Breast epithelium (tissue), 4 donors: ENCODE measurements around the gene FNIP2. TPM values are rescaled to one million over a fixed set of nuclear protein-coding genes. Genes with fewer than 3 reads are reported as not detected.

Experiments used
- DNase-seq, 2 donors: peaks; one replicate each; pipeline ENCODE4 v3.0.0-alpha.2; 2019; ENCODE audit warnings: low spot score in 2 of 2
- H3K27ac ChIP-seq, 2 donors: fragments of 200-600 bp; sonication (generic) in 1 of 2; one replicate each; pipeline ENCODE4 v1.5.1; 2016 to 2019; ENCODE audit warnings: mild to moderate bottlenecking in 1 of 2
- H3K27me3 ChIP-seq, 2 donors: fragments of 200-600 bp; sonication (generic) in 1 of 2; one replicate each; pipeline versions ENCODE4 v1.5.1 to v1.6.0; 2017 to 2019; ENCODE audit warnings: control low read depth in 1 of 2, mild to moderate bottlenecking in 1 of 2
- H3K36me3 ChIP-seq: fragments of 200-600 bp; one replicate; pipeline ENCODE4 v1.5.1; 2019
- H3K4me1 ChIP-seq, 2 donors: fragments of 200-600 bp; sonication (generic); one replicate each; pipeline ENCODE4 v1.5.1; 2016 to 2019; ENCODE audit warnings: control low read depth in 1 of 2
- H3K4me3 ChIP-seq, 3 donors: fragments of 200-600 bp; sonication (generic); 1 replicate in 2 of 3; 2 replicates in 1 of 3; pipeline ENCODE4 v1.5.1; 2016 to 2019; ENCODE audit warnings: mild to moderate bottlenecking in 3 of 3, moderate library complexity in 2 of 3
- H3K9me3 ChIP-seq, 2 donors: fragments of 200-600 bp; sonication (generic) in 1 of 2; one replicate each; pipeline ENCODE4 v1.5.1; 2016 to 2019; ENCODE audit warnings: control low read depth in 1 of 2
- POLR2A ChIP-seq: fragments of 450-650 bp; IDR thresholded peaks from one replicate; pipeline ENCODE4 v1.6.1; 2016; ENCODE audit warnings: antibody characterized with exemption, mild to moderate bottlenecking, moderate library complexity
- POLR2AphosphoS5 ChIP-seq, 3 donors: sonication (generic); formaldehyde crosslinking; IDR thresholded peaks; one replicate each; pipeline ENCODE4 v1.6.1; 2017; ENCODE audit warnings: antibody characterized with exemption in 3 of 3
- intact Hi-C: fragments of 100-400 bp; cut with DNase I; formaldehyde crosslinking; loops from one replicate; pipeline ENCODE4 v1.15.1; 2023; ENCODE audit warnings: low total_unique reads
- total RNA-seq, 3 donors: library from RNA; depleted of rRNA; stranded (reverse); fragments of >200 nt; gene quantifications; one replicate each; pipeline ENCODE4 v1.1.0, GENCODE V29; 2016
- TF ChIP-seq, protein P1 (sequence below), 3 donors: fragments of 450-650 bp; IDR thresholded peaks; one replicate each; pipeline ENCODE4 v1.5.1; 2016 to 2017; ENCODE audit warnings: antibody characterized with exemption in 3 of 3, mild to moderate bottlenecking in 3 of 3, moderate library complexity in 3 of 3

Gene FNIP2
- total RNA-seq, 3 donors from 2014 or later, result 40.3 to 70.4 (median 55.2) TPM

DNA sequence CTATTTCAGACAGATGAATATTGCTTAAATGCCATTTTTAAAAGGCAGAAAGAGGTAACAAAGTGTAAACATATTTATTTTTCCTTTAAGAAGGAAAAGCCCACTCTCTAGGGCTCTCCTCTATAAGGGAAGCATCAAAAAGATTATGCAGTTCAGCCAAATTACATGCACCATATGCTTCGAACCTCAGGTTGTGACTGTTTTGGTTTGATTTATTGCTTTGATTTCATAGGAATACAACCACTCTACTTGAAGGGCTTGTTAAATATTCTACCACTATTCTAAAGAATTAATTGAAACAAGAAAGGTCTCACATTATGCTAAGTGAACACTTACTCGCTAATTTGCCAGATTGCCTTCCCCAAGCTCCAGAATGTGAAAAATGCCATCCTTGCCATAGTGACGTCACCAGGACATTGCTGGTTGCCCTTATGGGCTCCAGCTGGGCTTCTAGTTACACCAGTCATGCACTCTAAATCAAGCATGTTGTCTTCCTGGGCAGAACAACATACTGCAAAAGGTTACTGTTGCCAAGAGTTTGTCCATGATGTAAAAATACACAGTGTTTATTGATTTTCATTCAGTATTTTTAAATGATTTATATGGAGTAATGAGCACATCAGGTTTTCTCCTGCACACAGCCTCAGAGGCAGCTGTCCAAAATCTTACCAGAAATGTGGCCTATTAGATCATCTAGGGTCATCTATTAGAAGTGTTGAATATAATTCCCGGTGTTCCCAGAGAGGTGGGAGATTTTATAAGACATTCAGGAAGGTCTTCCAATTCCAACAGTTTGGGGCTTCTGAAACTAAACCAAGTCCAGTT lies 169.6 kb downstream of the FNIP2 start:
- Histone ChIP-seq H3K36me3 (no peaks in the 10 kb centered on the region), H3K9me3 (no peaks in the 10 kb centered on the region), H3K4me1 (no peaks in the 10 kb centered on the region), H3K27me3 (no peaks in the 10 kb centered on the region), H3K27ac (no peak overlapping the region), H3K4me3 (no peak overlapping the region)
- intact Hi-C loops, result no loop called here
- no peak for DNase-seq
- TF ChIP-seq POLR2AphosphoS5 (IDR thresholded peaks at IDR 0.05) (no peak), POLR2A (no peak)
- TF ChIP-seq, protein P1, sequence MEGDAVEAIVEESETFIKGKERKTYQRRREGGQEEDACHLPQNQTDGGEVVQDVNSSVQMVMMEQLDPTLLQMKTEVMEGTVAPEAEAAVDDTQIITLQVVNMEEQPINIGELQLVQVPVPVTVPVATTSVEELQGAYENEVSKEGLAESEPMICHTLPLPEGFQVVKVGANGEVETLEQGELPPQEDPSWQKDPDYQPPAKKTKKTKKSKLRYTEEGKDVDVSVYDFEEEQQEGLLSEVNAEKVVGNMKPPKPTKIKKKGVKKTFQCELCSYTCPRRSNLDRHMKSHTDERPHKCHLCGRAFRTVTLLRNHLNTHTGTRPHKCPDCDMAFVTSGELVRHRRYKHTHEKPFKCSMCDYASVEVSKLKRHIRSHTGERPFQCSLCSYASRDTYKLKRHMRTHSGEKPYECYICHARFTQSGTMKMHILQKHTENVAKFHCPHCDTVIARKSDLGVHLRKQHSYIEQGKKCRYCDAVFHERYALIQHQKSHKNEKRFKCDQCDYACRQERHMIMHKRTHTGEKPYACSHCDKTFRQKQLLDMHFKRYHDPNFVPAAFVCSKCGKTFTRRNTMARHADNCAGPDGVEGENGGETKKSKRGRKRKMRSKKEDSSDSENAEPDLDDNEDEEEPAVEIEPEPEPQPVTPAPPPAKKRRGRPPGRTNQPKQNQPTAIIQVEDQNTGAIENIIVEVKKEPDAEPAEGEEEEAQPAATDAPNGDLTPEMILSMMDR (IDR thresholded peaks at IDR 0.05), result no peak

DNA sequence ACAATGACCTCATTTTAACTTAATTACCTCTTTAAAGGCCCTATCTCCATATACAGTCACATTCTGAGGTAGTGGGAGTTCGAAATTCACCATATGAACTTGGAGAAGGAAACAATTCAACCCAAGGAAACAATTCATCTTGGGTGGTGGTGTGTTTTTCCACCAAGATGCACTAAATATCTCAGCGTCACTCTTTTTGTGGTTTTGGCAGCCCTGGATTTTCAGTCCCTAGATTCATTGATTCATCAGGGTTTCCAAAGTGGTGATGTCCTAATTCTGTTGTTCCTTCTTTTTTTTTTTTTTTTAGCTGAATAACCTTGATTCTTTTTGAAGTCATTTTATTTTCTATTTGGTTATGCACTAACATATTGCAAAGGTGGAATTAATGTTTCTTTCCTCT lies 171.4 kb downstream of the FNIP2 start:
- no peaks in the 10 kb centered on the region for H3K27me3 ChIP-seq
- H3K4me1 ChIP-seq, result no peaks in the 10 kb centered on the region
- no peak overlapping the region for H3K4me3 ChIP-seq
- H3K27ac ChIP-seq, result no peak overlapping the region
- no peaks in the 10 kb centered on the region for H3K9me3 ChIP-seq
- TF ChIP-seq POLR2A (no peak), POLR2AphosphoS5 (IDR thresholded peaks at IDR 0.05) (no peak)
- TF ChIP-seq, protein P1 (IDR thresholded peaks at IDR 0.05), result no peak
- H3K36me3 ChIP-seq, result no peaks in the 10 kb centered on the region
- no peak for DNase-seq
- intact Hi-C loops, result no loop called here

DNA sequence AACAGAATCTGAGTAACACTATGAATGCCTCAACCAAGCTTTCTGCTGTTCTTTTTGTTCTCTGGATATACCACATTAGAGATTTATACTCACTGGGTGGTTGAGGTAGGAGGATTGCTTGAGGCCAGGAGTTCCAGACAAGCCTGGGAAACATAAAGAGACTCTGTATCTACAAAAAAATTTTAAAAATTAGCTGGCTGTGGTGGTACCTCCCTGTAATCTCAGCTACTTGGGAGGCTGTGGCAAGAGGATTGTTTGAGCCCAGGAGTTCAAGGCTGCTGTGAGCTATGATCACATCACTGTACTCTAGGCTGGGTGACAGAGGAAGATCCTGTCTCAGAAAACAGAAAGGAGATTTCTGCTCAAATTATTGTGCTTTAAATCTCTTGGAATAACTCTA lies 172.5 kb downstream of the FNIP2 start:
- TF ChIP-seq POLR2AphosphoS5 (IDR thresholded peaks at IDR 0.05) (no peak), POLR2A (no peak)
- TF ChIP-seq, protein P1 (IDR thresholded peaks at IDR 0.05), result no peak
- H3K36me3 ChIP-seq, result no peaks in the 10 kb centered on the region
- H3K27me3 ChIP-seq, result no peaks in the 10 kb centered on the region
- no peaks in the 10 kb centered on the region for H3K4me1 ChIP-seq
- H3K27ac ChIP-seq, result no peak overlapping the region
- intact Hi-C loops, result no loop called here
- H3K9me3 ChIP-seq, result no peaks in the 10 kb centered on the region
- DNase-seq, result no peak
- H3K4me3 ChIP-seq, result no peak overlapping the region

DNA sequence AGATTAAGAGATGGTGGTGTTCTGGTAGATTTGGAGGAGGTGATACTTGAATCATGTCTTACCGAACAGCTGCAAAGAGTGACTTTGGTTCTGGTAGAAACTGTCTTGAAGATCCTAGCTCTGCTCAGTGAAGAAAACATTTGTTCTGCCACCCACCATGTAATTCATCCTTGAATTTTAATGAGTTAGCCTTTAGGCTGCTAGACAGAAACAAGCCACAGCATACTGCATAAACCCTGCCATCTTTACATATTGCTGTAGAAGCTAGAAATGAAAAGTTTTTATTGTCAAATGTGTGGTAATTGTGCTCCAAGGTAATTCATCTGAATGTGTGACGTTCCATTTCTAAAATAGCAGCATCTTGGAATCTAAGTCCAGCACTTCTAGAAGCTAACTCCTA lies 173.1 kb downstream of the FNIP2 start:
- Histone ChIP-seq H3K4me1 (no peaks in the 10 kb centered on the region), H3K27ac (no peak overlapping the region), H3K4me3 (no peak overlapping the region), H3K27me3 (no peaks in the 10 kb centered on the region), H3K9me3 (no peaks in the 10 kb centered on the region), H3K36me3 (no peaks in the 10 kb centered on the region)
- no peak for DNase-seq
- intact Hi-C loops, result no loop called here
- TF ChIP-seq POLR2AphosphoS5 (IDR thresholded peaks at IDR 0.05), result no peak
- TF ChIP-seq, protein P1 (IDR thresholded peaks at IDR 0.05), result no peak
- no peak for TF ChIP-seq POLR2A

DNA sequence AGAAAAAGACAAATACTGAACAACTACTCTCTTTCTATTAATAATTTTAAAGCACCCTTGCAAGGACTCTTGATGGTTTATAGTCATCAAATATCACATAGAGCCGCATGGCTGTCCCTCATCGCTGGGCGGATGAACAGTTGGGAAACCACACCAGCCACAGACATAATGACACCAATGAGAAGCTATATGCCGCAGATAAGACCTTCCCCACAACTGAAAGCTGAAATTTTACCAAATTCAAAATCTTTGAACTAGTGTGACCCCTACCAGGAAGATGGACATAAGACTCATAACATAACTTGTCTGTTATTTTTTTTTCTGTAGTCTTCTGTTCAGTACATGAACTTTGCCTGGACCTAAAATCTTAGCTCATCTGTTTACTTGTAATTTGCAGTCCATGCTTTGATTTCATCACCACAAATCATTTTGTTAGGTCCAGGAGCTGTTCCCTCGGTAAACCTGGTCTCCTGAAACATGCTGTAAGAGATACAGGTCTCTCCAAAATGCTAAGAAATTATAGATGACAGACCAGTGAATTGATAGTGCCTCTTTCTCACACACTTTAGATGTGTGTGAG lies 176.8 kb downstream of the FNIP2 start:
- no peak overlapping the region for H3K27ac ChIP-seq
- H3K4me3 ChIP-seq, result no peak overlapping the region
- no peaks in the 10 kb centered on the region for H3K4me1 ChIP-seq
- H3K27me3 ChIP-seq, result no peaks in the 10 kb centered on the region
- H3K9me3 ChIP-seq, result no peaks in the 10 kb centered on the region
- intact Hi-C loops, result no loop called here
- no peak for DNase-seq
- H3K36me3 ChIP-seq, result no peaks in the 10 kb centered on the region
- TF ChIP-seq, protein P1 (IDR thresholded peaks at IDR 0.05), result no peak
- no peak for TF ChIP-seq POLR2AphosphoS5 (IDR thresholded peaks at IDR 0.05)
- TF ChIP-seq POLR2A, result no peak
